CD4-positive, alpha-beta T cell treated with Interleukin-10 for 1 hour (primary cell): Measurements from ENCODE around the gene SUSD1.
"Not testable (repeated sequence)": the region's sequence is repeated elsewhere in the genome, so short reads cannot be mapped to it uniquely, and the experiment has no call there.

Source experiments
- DNase-seq: peaks from one replicate; pipeline ENCODE4 v3.0.0-alpha.2; 2020

The SUSD1 gene

DNA sequence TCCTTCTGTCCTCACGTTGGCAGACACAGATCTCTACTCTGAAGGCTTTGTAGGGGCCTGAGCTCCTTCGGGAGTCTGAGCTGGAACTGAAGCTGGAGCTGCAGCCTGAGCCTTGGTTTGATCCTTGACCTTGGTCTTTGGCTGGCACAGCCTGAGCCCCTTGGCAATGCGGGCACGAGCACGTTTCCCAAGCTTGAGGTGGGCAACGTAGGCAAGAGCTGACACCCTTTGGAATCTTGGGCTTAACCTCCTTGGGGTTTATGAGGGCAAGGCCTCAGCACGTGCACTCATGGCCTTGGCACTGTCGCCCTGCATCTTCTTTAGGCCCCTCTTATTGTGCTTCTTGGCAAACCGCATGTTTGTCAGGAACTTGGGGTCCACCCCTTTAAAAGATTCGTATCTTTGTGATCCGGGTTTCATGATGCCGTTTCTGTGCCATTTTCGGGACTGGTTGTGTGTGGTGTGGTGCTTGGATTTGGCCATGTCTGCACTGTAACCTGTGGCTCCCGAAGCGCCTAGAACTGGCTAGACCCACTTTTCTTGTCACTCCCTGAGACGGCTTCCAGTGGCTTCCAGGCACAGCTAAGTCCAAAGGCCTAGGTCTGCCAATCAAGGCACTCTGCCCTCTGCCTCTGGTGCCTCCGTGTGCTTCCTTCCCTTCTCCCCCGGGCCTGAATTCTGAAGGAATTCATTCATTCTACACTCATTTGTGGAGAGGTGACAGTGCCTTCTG lies 1.4 kb downstream of the SUSD1 start:
- DNase-seq: no peak

DNA sequence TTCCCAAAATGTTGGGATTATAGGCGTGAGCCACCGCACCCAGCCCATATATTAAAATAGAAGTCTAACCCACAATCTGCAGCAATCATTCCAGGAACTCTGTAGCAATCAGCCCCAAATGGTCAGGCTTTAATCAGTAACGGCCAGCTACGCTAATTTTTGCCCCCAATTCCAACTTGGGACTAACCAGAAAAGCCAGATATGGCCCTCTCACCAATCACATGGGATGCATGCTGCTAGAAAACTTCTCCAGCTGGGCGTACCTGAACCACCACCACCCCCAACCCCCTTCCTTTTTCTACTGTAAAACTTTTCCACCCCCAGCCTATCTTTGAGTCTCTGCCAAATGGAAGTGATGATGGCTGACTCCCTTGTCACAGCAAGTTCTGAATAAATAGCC lies 4.1 kb downstream of the SUSD1 start:
- DNase-seq: no peak

- DNase-seq: no peak
These were observed 4.9 kb downstream of the SUSD1 start for GRCh38 chr9:112170235-112170634.

DNA sequence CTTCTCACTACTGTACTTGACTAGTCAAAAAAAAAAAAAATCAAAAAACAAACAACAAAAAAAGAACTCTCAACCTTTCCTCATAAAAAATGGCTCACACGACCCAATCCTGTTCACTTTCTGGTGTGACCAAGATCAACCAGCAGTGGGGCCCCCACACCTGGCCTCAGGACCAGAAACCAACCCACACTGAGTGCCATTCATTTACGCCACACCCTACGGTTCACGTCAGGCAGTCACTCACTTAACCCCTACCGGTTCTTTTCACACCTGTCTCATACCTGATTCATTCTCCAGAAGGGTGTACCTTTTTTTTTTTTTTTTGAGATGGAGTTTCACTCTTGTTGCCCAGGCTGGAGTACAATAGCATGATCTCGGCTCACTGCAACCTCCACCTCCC lies 5.7 kb downstream of the SUSD1 start:
- DNase-seq: no peak

GRCh38 chr9:112168197-112168596 lies 6.9 kb downstream of the SUSD1 start:
- DNase-seq: peak; percentile 25

GRCh38 chr9:112166176-112167140 lies 8.6 kb downstream of the SUSD1 start:
- no peak for DNase-seq

DNA sequence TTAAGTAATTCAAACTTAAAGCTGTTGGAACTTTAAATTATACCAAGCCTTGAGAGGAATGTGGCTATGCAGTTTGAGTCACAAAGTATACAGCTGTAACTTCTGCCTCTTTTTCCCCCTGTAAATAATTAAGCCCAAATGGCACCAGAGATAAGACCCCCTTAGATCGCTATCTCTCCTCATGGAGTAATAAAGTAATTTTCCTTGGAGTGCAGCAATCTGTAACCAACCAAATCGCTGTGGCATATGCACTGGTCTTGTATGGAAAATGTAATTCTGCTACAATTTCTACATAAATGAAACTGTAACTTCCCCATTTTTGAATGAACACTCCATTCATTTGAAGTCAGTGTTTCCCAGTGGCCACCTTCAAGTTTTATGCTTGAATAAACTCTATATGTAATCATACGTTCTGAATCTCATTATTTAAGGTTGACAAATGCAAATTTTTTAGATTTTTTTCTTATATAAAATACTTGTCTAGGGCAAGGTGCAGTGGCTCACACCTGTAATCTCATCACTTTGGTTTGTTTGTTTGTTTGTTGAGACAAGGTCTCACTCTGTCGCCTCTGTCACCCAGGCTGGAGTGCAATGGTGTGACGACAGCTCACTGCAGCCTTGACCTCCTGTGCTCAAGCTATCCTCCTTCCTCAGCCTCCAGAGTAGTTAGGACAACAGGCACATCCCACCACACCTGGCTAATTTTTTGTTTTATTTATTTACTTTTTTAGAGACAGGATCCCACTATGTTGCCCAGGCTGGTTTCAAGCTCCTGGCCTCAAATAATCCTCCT lies 12.3 kb downstream of the SUSD1 start:
- DNase-seq: no peak

DNA sequence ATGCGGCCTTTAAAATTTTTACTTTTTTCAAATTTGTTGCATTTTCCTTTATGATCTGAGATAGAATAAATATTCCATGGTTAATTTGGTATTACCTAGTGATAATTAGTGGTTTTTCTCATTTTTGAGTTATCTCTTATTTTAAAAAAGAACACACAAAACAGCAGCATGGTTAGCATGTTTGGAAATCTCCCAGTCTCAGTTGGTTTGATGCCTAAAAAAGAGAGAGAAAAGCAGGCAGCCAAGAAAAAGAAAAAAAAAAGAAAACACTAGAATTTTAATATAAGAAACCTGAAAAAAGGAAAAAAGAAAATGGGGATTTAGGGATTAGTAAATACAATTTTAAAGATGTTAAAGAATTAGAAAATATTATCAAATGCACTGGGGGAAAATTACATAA lies 15.3 kb downstream of the SUSD1 start:
- DNase-seq: no peak

DNA sequence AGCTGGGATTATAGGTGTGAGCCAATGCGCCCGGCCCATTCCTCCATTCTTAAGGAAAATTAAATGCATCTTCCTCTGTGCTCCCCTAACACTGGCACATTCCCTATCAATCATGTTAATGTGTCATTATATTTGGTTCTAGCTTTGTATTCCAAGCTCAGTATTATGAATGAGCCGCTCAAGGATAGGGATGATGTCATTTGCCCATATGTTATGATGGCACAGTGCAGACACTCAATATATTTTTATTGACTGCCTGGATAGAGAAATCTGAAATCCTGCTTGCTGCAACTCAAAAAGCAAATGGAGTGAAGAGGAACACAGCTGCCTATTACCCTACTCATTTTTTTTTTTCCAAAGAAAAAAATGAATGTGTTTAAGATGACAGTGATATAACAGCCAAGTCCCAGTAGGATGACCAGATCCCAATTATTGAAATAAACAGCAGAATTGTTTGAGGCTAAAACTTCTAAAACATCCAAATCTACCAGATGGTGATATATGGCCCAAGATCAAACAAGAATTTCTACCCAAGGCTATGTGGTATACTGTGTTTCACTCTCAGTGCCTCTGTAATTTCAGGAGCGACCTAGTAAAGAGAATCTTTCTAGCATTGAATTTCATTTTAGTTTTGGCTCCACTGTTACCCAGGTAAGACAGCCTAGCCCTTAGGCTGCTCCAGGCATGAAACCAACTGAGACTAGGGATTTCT lies 16.3 kb downstream of the SUSD1 start:
- DNase-seq: no peak

DNA sequence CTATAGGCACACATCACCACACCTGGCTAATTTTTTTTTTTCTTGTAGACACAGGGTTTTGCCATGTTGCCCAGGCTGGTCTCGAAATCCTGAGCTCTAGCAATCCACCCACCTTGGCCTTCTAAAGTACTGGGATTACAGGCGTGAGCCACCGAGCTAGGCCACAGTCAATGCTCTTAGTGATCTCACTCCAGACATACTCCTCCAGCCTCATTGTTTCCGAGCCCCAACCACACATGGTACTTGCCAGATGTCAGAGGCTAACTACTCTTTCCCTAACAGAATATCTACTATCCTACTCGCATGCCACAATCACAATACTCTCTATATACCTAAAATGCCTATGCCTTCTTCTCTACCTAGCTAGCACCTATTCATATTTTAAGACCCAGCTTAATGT lies 17.1 kb downstream of the SUSD1 start:
- DNase-seq: no peak

DNA sequence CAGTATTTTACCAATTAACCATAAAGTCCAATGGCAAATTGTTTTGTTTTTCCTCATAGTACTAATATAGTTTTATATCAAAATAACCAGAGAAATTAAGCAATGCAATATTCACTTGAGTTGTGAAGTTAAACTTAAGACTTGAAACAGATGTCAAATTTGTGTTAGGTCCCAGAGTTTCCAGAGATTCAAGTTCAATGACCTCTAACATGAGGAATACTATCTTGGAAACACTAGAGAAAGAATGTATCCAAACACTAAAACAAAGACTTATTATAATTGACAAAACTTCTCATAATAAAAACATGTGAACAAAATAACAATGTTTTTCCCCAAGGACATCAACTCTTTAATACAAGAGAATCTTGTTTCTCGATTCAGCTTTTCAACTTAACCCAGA lies 18.0 kb downstream of the SUSD1 start:
- DNase-seq: no peak

- DNase-seq: no peak
These were observed 25.9 kb downstream of the SUSD1 start for GRCh38 chr9:112149211-112149610.

DNA sequence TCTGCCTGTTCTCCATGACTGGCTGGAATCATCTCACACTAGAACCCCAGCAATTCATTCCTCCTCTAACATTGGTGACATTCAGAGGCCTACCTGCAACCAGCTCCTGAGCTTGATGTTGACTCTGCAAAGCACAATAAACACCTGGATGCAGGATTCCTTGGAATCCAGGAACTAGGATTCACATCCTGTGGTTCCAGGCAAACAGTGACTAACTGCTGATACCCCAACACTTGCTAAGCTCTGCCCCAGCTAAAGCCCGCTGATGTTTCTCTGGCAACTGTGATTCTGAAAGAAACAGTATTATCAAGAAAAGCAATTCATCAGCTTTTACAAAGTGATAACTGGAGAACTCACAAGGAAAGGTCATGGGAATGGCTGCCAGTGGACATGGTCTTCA lies 29.2 kb downstream of the SUSD1 start:
- no peak for DNase-seq

- DNase-seq: no peak
These were observed 30.3 kb downstream of the SUSD1 start for GRCh38 chr9:112144807-112145206.

DNA sequence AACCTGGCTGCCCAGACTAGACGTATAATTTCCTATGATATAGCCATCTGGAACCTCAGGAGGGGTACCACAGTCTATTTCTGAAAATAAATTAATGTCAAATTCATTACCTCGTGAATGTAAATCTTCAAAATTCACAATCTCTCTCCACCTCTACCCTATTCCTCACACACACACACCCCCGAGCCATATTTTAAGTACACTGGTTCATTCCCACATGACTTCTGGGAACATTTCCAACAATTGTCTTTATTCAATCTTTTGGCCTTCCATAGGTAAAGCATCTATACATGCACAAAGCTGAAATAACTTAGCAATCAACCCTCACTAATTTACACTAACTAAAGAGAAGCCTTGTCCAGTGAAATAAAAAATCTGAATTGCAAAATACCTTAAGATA lies 32.7 kb downstream of the SUSD1 start:
- no peak for DNase-seq

DNA sequence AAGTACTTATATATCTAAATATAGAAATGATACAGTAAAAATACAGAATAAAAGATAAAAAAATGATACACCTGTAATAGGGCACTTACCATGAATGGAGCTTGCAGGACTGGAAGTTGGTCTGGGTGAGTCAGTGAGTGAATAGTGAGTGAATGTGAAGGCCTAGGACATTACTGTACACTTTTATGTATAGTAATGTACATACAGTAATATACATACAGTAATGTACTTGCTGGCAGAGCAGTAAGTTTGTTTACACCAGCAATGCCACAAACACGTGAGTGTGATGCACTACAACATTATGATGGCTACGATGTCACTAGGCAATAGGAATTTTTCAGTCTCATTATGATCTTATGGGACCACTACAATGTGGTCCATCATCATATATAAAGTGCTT lies 34.2 kb downstream of the SUSD1 start:
- no peak for DNase-seq

- DNase-seq: no peak
These were observed 38.0 kb downstream of the SUSD1 start for GRCh38 chr9:112137066-112137465.

- no peak for DNase-seq
These were observed 39.4 kb downstream of the SUSD1 start for GRCh38 chr9:112135706-112136105.

- DNase-seq: not testable (repeated sequence)
These were observed 41.3 kb downstream of the SUSD1 start for GRCh38 chr9:112133806-112134205.

- DNase-seq: no peak
These were observed 42.7 kb downstream of the SUSD1 start for GRCh38 chr9:112132356-112132755.

- DNase-seq: no peak
These were observed 44.1 kb downstream of the SUSD1 start for GRCh38 chr9:112130997-112131396.

- no peak for DNase-seq
These were observed 44.8 kb downstream of the SUSD1 start for GRCh38 chr9:112130347-112130746.

DNA sequence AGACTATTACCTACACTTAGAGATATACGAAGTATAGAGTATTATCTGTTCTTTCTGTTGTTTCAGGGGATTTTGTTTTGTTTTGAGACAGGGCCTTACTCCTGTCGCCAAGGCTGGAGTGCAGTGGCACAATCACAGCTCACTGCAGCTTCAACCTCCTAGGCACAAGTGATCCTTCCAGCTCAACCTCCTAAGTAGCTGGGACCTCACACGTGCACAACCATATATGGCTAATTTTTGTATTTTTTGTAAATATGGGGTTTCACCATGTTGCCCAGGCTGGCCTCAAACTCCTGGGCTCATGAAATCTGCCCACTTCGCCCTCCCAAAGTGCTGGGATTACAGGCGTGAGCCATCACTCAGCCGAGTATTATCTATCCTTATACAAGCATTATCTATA lies 45.9 kb downstream of the SUSD1 start:
- no peak for DNase-seq
